Measurements from ENCODE around the gene GATB. TPM values are rescaled to one million over a fixed set of nuclear protein-coding genes. Genes with fewer than 3 reads are reported as not detected.
A peak's percentile ranks its signal among the peaks of the same experiment; 100 is the strongest.

GATB gene
- total RNA-seq, 1 donor = 17.2 TPM

- H3K4me3 ChIP-seq (ENCODE audit: low read depth, low read length) = no peak overlapping the region
- TF ChIP-seq CTCF (IDR thresholded peaks at IDR 0.05; ENCODE audit: insufficient read depth, low read length) = no peak
- no peak for DNase-seq (ENCODE audit: low read depth)
These were observed 132.7 kb downstream of the GATB start for GRCh38 chr4:151628001-151628608.

GRCh38 chr4:151627491-151627890 lies 133.3 kb downstream of the GATB start:
- no peak overlapping the region for H3K4me3 ChIP-seq (ENCODE audit: low read depth, low read length)
- TF ChIP-seq CTCF (IDR thresholded peaks at IDR 0.05; ENCODE audit: insufficient read depth, low read length) = no peak
- DNase-seq (ENCODE audit: low read depth) = peak; percentile 32

- no peak overlapping the region for H3K4me3 ChIP-seq (ENCODE audit: low read depth, low read length)
- TF ChIP-seq CTCF (IDR thresholded peaks at IDR 0.05; ENCODE audit: insufficient read depth, low read length) = no peak
- no peak for DNase-seq (ENCODE audit: low read depth)
These were observed 134.1 kb downstream of the GATB start for GRCh38 chr4:151626751-151627150.

- H3K4me3 ChIP-seq (ENCODE audit: low read depth, low read length) = no peak overlapping the region
- no peak for TF ChIP-seq CTCF (IDR thresholded peaks at IDR 0.05; ENCODE audit: insufficient read depth, low read length)
- DNase-seq (ENCODE audit: low read depth) = no peak
These were observed 134.6 kb downstream of the GATB start for GRCh38 chr4:151626228-151626627.

GRCh38 chr4:151624626-151625565 lies 135.9 kb downstream of the GATB start:
- H3K4me3 ChIP-seq (ENCODE audit: low read depth, low read length) = no peak overlapping the region
- TF ChIP-seq CTCF (IDR thresholded peaks at IDR 0.05; ENCODE audit: insufficient read depth, low read length) = no peak
- peak; percentile 48 for DNase-seq (ENCODE audit: low read depth)

Data from fibroblast of the aortic adventitia (primary cell).